ENCODE measurements around the gene RAB40B. TPM values are rescaled to one million over a fixed set of nuclear protein-coding genes. Genes with fewer than 3 reads are reported as not detected.
A peak's percentile ranks its signal among the peaks of the same experiment; 100 is the strongest.

The RAB40B gene
- total and polyA plus RNA-seq, 2 of the 13 experiments (the other 11 are each of a cell fraction or from before 2014, with no cell fraction given) = 6.2 to 6.5 TPM

- TF ChIP-seq, protein P1, sequence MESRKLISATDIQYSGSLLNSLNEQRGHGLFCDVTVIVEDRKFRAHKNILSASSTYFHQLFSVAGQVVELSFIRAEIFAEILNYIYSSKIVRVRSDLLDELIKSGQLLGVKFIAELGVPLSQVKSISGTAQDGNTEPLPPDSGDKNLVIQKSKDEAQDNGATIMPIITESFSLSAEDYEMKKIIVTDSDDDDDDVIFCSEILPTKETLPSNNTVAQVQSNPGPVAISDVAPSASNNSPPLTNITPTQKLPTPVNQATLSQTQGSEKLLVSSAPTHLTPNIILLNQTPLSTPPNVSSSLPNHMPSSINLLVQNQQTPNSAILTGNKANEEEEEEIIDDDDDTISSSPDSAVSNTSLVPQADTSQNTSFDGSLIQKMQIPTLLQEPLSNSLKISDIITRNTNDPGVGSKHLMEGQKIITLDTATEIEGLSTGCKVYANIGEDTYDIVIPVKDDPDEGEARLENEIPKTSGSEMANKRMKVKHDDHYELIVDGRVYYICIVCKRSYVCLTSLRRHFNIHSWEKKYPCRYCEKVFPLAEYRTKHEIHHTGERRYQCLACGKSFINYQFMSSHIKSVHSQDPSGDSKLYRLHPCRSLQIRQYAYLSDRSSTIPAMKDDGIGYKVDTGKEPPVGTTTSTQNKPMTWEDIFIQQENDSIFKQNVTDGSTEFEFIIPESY (CRISPR knock-in tag; IDR thresholded peaks at IDR 0.05) = peak; percentile 89
- TF ChIP-seq, protein P2, sequence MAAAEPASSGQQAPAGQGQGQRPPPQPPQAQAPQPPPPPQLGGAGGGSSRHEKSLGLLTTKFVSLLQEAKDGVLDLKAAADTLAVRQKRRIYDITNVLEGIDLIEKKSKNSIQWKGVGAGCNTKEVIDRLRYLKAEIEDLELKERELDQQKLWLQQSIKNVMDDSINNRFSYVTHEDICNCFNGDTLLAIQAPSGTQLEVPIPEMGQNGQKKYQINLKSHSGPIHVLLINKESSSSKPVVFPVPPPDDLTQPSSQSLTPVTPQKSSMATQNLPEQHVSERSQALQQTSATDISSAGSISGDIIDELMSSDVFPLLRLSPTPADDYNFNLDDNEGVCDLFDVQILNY (CRISPR knock-in tag; conservative IDR thresholded peaks at IDR 0.05) = no peak
- TF ChIP-seq SCMH1 (CRISPR knock-in tag; IDR thresholded peaks at IDR 0.05; ENCODE audit: borderline replicate concordance) = no peak
- TF ChIP-seq NFKB2 (CRISPR knock-in tag; IDR thresholded peaks at IDR 0.05; ENCODE audit: borderline replicate concordance) = no peak
- TF ChIP-seq, protein P3, sequence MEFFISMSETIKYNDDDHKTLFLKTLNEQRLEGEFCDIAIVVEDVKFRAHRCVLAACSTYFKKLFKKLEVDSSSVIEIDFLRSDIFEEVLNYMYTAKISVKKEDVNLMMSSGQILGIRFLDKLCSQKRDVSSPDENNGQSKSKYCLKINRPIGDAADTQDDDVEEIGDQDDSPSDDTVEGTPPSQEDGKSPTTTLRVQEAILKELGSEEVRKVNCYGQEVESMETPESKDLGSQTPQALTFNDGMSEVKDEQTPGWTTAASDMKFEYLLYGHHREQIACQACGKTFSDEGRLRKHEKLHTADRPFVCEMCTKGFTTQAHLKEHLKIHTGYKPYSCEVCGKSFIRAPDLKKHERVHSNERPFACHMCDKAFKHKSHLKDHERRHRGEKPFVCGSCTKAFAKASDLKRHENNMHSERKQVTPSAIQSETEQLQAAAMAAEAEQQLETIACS (CRISPR knock-in tag; IDR thresholded peaks at IDR 0.05) = peak; percentile 67; the same call in 1 of the 2 replicates
- TF ChIP-seq GZF1 (CRISPR knock-in tag; IDR thresholded peaks at IDR 0.05) = peak; percentile 70; the same call in 1 of the 2 replicates
- TF ChIP-seq ZNF484 (CRISPR knock-in tag; IDR thresholded peaks at IDR 0.05; ENCODE audit: borderline replicate concordance, low read depth) = no peak
- TF ChIP-seq TFDP1 (CRISPR knock-in tag; IDR thresholded peaks at IDR 0.05; ENCODE audit: borderline replicate concordance) = peak; percentile 70; the same call in 1 of the 2 replicates
- peak; percentile 83 for TF ChIP-seq ZNF350 (CRISPR knock-in tag; IDR thresholded peaks at IDR 0.05; ENCODE audit: borderline replicate concordance, low read depth)
- TF ChIP-seq ZBTB40 (IDR thresholded peaks at IDR 0.05) = no peak
- peak; percentile 69; the same call in 1 of the 2 replicates for TF ChIP-seq ZBTB40 (CRISPR knock-in tag; IDR thresholded peaks at IDR 0.05)
- TF ChIP-seq ZMYM3 (CRISPR knock-in tag; IDR thresholded peaks at IDR 0.05) = peak; percentile 94
Measured at GRCh38 chr17:82740906-82741759, 42.6 kb upstream of the RAB40B start (continued).
